SK-N-SH (cell line): Measurements from ENCODE around the gene KRTAP5-5.

Experiments
- ELF1 ChIP-seq: IDR thresholded peaks from 2 replicates; pipeline ENCODE4 v1.4.0; 2012
- FOXM1 ChIP-seq: IDR thresholded peaks from 2 replicates; pipeline ENCODE4 v1.4.0; 2012; ENCODE audit warnings: low read depth, mild to moderate bottlenecking
- GABPA ChIP-seq: IDR thresholded peaks from 2 replicates; pipeline ENCODE4 v1.4.0; 2012; ENCODE audit warnings: low read depth, mild to moderate bottlenecking
- JUND ChIP-seq: IDR thresholded peaks from 2 replicates; pipeline ENCODE4 v1.4.0; 2012
- MEF2A ChIP-seq: IDR thresholded peaks from 2 replicates; pipeline ENCODE4 v1.4.0; 2012; ENCODE audit warnings: low read depth, borderline replicate concordance
- RAD21 ChIP-seq: IDR thresholded peaks from 2 replicates; pipeline ENCODE4 v1.6.1; 2012; ENCODE audit warnings: mild to moderate bottlenecking, low read length
- TAF1 ChIP-seq: IDR thresholded peaks from 2 replicates; pipeline ENCODE4 v1.6.1; 2012; ENCODE audit warnings: low read depth, mild to moderate bottlenecking, low read length, moderate library complexity, borderline replicate concordance
- TCF12 ChIP-seq: IDR thresholded peaks from 2 replicates; pipeline ENCODE4 v1.4.0; 2012
- TEAD4 ChIP-seq: IDR thresholded peaks from 2 replicates; pipeline ENCODE4 v1.4.0; 2012; ENCODE audit warnings: mild to moderate bottlenecking, borderline replicate concordance; ENCODE audit not compliant: insufficient read depth
- YY1 ChIP-seq: IDR thresholded peaks from 2 replicates; pipeline ENCODE4 v1.4.0; 2012; ENCODE audit warnings: low read depth, mild to moderate bottlenecking
- TF ChIP-seq, protein P1 (sequence below): fragments of 200-600 bp; sonication (generic); IDR thresholded peaks from 2 replicates; pipeline ENCODE4 v1.6.1; 2017; ENCODE audit warnings: antibody characterized with exemption, mild to moderate bottlenecking, moderate library complexity
- TF ChIP-seq, protein P2 (sequence below): IDR thresholded peaks from 2 replicates; pipeline ENCODE4 v1.6.1; 2012; ENCODE audit warnings: mild to moderate bottlenecking, low read depth, low read length, moderate library complexity
- TF ChIP-seq, protein P3 (sequence below): IDR thresholded peaks from 2 replicates; pipeline ENCODE4; 2012
- TF ChIP-seq, protein P4 (sequence below): IDR thresholded peaks from 2 replicates; pipeline ENCODE4 v1.4.0; 2012; ENCODE audit warnings: low read depth, borderline replicate concordance

DNA sequence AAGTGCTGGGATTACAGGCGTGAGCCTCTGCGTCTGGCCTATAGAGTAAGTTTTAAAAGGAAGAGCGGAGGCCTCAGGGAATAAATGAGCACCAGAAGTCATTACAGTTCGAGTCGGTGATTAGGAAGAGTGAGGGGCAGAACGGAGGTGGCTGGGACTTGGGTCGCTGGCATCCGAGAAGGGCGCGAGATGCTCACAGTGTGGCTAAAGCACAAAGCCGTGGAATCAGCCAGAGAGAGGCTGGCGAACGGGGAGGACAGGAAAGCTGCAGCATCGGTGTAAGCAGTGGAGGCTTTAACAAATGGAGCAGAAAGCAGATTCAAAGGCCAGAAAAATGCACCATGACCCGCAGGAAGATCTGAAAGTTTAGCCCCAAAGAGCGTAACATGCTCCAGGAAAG, 5.0 kb upstream of the KRTAP5-5 start:
- TF ChIP-seq ELF1 (no peak), TEAD4 (no peak), TCF12 (no peak), MEF2A (no peak), FOXM1 (no peak), JUND (no peak), YY1 (no peak), RAD21 (no peak), GABPA (no peak), TAF1 (no peak)
- TF ChIP-seq, protein P1, sequence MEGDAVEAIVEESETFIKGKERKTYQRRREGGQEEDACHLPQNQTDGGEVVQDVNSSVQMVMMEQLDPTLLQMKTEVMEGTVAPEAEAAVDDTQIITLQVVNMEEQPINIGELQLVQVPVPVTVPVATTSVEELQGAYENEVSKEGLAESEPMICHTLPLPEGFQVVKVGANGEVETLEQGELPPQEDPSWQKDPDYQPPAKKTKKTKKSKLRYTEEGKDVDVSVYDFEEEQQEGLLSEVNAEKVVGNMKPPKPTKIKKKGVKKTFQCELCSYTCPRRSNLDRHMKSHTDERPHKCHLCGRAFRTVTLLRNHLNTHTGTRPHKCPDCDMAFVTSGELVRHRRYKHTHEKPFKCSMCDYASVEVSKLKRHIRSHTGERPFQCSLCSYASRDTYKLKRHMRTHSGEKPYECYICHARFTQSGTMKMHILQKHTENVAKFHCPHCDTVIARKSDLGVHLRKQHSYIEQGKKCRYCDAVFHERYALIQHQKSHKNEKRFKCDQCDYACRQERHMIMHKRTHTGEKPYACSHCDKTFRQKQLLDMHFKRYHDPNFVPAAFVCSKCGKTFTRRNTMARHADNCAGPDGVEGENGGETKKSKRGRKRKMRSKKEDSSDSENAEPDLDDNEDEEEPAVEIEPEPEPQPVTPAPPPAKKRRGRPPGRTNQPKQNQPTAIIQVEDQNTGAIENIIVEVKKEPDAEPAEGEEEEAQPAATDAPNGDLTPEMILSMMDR, result no peak
- TF ChIP-seq, protein P2, sequence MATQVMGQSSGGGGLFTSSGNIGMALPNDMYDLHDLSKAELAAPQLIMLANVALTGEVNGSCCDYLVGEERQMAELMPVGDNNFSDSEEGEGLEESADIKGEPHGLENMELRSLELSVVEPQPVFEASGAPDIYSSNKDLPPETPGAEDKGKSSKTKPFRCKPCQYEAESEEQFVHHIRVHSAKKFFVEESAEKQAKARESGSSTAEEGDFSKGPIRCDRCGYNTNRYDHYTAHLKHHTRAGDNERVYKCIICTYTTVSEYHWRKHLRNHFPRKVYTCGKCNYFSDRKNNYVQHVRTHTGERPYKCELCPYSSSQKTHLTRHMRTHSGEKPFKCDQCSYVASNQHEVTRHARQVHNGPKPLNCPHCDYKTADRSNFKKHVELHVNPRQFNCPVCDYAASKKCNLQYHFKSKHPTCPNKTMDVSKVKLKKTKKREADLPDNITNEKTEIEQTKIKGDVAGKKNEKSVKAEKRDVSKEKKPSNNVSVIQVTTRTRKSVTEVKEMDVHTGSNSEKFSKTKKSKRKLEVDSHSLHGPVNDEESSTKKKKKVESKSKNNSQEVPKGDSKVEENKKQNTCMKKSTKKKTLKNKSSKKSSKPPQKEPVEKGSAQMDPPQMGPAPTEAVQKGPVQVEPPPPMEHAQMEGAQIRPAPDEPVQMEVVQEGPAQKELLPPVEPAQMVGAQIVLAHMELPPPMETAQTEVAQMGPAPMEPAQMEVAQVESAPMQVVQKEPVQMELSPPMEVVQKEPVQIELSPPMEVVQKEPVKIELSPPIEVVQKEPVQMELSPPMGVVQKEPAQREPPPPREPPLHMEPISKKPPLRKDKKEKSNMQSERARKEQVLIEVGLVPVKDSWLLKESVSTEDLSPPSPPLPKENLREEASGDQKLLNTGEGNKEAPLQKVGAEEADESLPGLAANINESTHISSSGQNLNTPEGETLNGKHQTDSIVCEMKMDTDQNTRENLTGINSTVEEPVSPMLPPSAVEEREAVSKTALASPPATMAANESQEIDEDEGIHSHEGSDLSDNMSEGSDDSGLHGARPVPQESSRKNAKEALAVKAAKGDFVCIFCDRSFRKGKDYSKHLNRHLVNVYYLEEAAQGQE, result no peak
- TF ChIP-seq, protein P3, sequence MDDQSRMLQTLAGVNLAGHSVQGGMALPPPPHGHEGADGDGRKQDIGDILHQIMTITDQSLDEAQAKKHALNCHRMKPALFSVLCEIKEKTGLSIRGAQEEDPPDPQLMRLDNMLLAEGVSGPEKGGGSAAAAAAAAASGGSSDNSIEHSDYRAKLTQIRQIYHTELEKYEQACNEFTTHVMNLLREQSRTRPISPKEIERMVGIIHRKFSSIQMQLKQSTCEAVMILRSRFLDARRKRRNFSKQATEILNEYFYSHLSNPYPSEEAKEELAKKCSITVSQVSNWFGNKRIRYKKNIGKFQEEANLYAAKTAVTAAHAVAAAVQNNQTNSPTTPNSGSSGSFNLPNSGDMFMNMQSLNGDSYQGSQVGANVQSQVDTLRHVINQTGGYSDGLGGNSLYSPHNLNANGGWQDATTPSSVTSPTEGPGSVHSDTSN, result no peak
- TF ChIP-seq, protein P4, sequence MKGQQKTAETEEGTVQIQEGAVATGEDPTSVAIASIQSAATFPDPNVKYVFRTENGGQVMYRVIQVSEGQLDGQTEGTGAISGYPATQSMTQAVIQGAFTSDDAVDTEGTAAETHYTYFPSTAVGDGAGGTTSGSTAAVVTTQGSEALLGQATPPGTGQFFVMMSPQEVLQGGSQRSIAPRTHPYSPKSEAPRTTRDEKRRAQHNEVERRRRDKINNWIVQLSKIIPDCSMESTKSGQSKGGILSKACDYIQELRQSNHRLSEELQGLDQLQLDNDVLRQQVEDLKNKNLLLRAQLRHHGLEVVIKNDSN, result no peak
